MM.1S (cell line): ENCODE results near the gene PLEKHO2.

Source experiments
- DNase-seq: peaks from one replicate; pipeline ENCODE4 v3.0.0-alpha.2; 2015
- H2AFZ ChIP-seq: fragments of 300-600 bp; sonication (generic); 2 replicates; pipeline ENCODE4 v1.6.0; 2016; ENCODE audit warnings: antibody characterized with exemption, low read length
- H3F3A ChIP-seq: fragments of 300-600 bp; sonication (generic); 2 replicates; pipeline ENCODE4 v1.6.1; 2016; ENCODE audit warnings: mild to moderate bottlenecking, antibody characterized with exemption, low read length, moderate library complexity, mixed read lengths; ENCODE audit not compliant: insufficient read depth
- H3K27ac ChIP-seq: fragments of 300-600 bp; sonication (generic); 2 replicates; pipeline ENCODE4 v1.5.1; 2016; ENCODE audit warnings: mild to moderate bottlenecking, low read length
- H3K27me3 ChIP-seq: fragments of 300-600 bp; sonication (generic); replicated peaks from 2 replicates; pipeline ENCODE4 v1.6.0; 2016; ENCODE audit warnings: low read length; ENCODE audit not compliant: insufficient read depth
- H3K36me3 ChIP-seq: fragments of 300-600 bp; sonication (generic); replicated peaks from 2 replicates; pipeline ENCODE4 v1.6.1; 2016; ENCODE audit warnings: mild to moderate bottlenecking, low read length, mixed read lengths; ENCODE audit not compliant: insufficient read depth
- H3K4me1 ChIP-seq: fragments of 300-600 bp; sonication (generic); 2 replicates; pipeline ENCODE4 v1.6.1; 2016; ENCODE audit warnings: low read length, mixed read lengths
- H3K4me2 ChIP-seq: fragments of 300-600 bp; sonication (generic); 2 replicates; pipeline ENCODE4 v1.6.0; 2016; ENCODE audit warnings: low read depth, low read length
- H3K4me3 ChIP-seq: fragments of 300-600 bp; sonication (generic); 2 replicates; pipeline ENCODE4 v1.5.1; 2016; ENCODE audit warnings: low read length, mixed read lengths
- H3K79me2 ChIP-seq: fragments of 300-600 bp; sonication (generic); 2 replicates; pipeline ENCODE4 v1.6.1; 2016; ENCODE audit warnings: mixed run types, low read length, mixed read lengths
- H3K9ac ChIP-seq: fragments of 300-600 bp; sonication (generic); 2 replicates; pipeline ENCODE4 v1.6.1; 2016; ENCODE audit warnings: low read length, mixed read lengths
- H3K9me2 ChIP-seq: fragments of 300-600 bp; sonication (generic); replicated peaks from 2 replicates; pipeline ENCODE4 v1.6.1; 2016; ENCODE audit warnings: mild to moderate bottlenecking, low read length, mixed read lengths; ENCODE audit not compliant: insufficient read depth
- H3K9me3 ChIP-seq: fragments of 300-600 bp; sonication (generic); replicated peaks from 2 replicates; pipeline ENCODE4 v1.6.1; 2016; ENCODE audit warnings: mild to moderate bottlenecking, low read length, mixed read lengths; ENCODE audit not compliant: insufficient read depth
- H4K20me1 ChIP-seq: fragments of 300-600 bp; sonication (generic); 2 replicates; pipeline ENCODE4 v1.6.1; 2016; ENCODE audit warnings: mild to moderate bottlenecking, low read length, moderate library complexity, mixed read lengths; ENCODE audit not compliant: insufficient read depth
- CTCF ChIP-seq: fragments of 300-600 bp; sonication (generic); IDR thresholded peaks from 2 replicates; pipeline ENCODE4 v1.5.1; 2016; ENCODE audit warnings: antibody characterized with exemption, low read length, mixed read lengths
- EZH2 ChIP-seq: fragments of 300-600 bp; sonication (generic); optimal IDR thresholded peaks from 2 replicates; pipeline ENCODE3; 2017; ENCODE audit warnings: low read depth, mild to moderate bottlenecking, antibody characterized with exemption, low read length, mixed read lengths
- EZH2phosphoT487 ChIP-seq: fragments of 300-600 bp; sonication (generic); IDR thresholded peaks from 2 replicates; pipeline ENCODE4 v1.6.1; 2018; ENCODE audit warnings: antibody characterized with exemption, low read length

The PLEKHO2 gene

GRCh38 chr15:64877435-64877834 lies 35.7 kb downstream of the PLEKHO2 start:
- Histone ChIP-seq H3K9ac (peak overlapping the region; percentile 14; the same call in 1 of the 2 replicates), H3K9me3 (no peaks in the 10 kb centered on the region), H3K79me2 (no peaks in the 10 kb centered on the region), H3K27me3 (no peaks in the 10 kb centered on the region), H4K20me1 (no peaks in the 10 kb centered on the region), H3K4me3 (no peak overlapping the region), H3F3A (no peaks in the 10 kb centered on the region; the same call in 1 of the 2 replicates), H3K9me2 (no peaks in the 10 kb centered on the region), H3K4me2 (peak overlapping the region; percentile 35; the same call in 1 of the 2 replicates), H3K36me3 (no peaks in the 10 kb centered on the region), H2AFZ (peak overlapping the region; percentile 51), H3K4me1 (peaks cover 28% of the 10 kb centered on the region), H3K27ac (peak overlapping the region; percentile 47; the same call in 1 of the 2 replicates)
- DNase-seq, result peak; percentile 35
- no peak for TF ChIP-seq EZH2phosphoT487
- no peak for TF ChIP-seq EZH2
- no peak for TF ChIP-seq CTCF

GRCh38 chr15:64878705-64879104 lies 37.0 kb downstream of the PLEKHO2 start:
- H3F3A ChIP-seq, result no peaks in the 10 kb centered on the region; the same call in 1 of the 2 replicates
- no peaks in the 10 kb centered on the region for H3K79me2 ChIP-seq
- no peaks in the 10 kb centered on the region for H3K36me3 ChIP-seq
- no peaks in the 10 kb centered on the region for H3K9me3 ChIP-seq
- no peak overlapping the region for H3K4me2 ChIP-seq
- H3K27ac ChIP-seq, result no peak overlapping the region
- H4K20me1 ChIP-seq, result no peaks in the 10 kb centered on the region
- H3K9me2 ChIP-seq, result no peaks in the 10 kb centered on the region
- TF ChIP-seq CTCF, result no peak
- TF ChIP-seq EZH2, result no peak
- no peak for TF ChIP-seq EZH2phosphoT487
- DNase-seq, result no peak
- H3K4me3 ChIP-seq, result no peak overlapping the region
- H2AFZ ChIP-seq, result no peak overlapping the region
- peaks cover 39% of the 10 kb centered on the region for H3K4me1 ChIP-seq
- H3K9ac ChIP-seq, result no peak overlapping the region
- no peaks in the 10 kb centered on the region for H3K27me3 ChIP-seq

- Histone ChIP-seq H3K4me2 (no peak overlapping the region), H3K4me3 (no peak overlapping the region), H3K9me3 (no peaks in the 10 kb centered on the region), H3K27ac (no peak overlapping the region), H3F3A (no peaks in the 10 kb centered on the region; the same call in 1 of the 2 replicates), H2AFZ (no peak overlapping the region), H3K9me2 (no peaks in the 10 kb centered on the region), H3K27me3 (no peaks in the 10 kb centered on the region), H3K36me3 (no peaks in the 10 kb centered on the region), H3K79me2 (no peaks in the 10 kb centered on the region), H4K20me1 (no peaks in the 10 kb centered on the region), H3K4me1 (peaks cover 26% of the 10 kb centered on the region), H3K9ac (no peak overlapping the region)
- DNase-seq, result no peak
- TF ChIP-seq EZH2phosphoT487 (no peak), EZH2 (no peak), CTCF (no peak)
These were observed 41.4 kb downstream of the PLEKHO2 start for GRCh38 chr15:64883100-64883581.
